GM04504 (cell line): ENCODE results near the gene EPHB1.

ENCODE experiments used
- DNase-seq: peaks from one replicate; pipeline ENCODE4 v3.0.0-alpha.2; 2012; ENCODE audit warnings: low read depth

EPHB1 gene

GRCh38 chr3:134883697-134884385 is 88.8 kb downstream of the EPHB1 start:
- no peak for DNase-seq

DNA sequence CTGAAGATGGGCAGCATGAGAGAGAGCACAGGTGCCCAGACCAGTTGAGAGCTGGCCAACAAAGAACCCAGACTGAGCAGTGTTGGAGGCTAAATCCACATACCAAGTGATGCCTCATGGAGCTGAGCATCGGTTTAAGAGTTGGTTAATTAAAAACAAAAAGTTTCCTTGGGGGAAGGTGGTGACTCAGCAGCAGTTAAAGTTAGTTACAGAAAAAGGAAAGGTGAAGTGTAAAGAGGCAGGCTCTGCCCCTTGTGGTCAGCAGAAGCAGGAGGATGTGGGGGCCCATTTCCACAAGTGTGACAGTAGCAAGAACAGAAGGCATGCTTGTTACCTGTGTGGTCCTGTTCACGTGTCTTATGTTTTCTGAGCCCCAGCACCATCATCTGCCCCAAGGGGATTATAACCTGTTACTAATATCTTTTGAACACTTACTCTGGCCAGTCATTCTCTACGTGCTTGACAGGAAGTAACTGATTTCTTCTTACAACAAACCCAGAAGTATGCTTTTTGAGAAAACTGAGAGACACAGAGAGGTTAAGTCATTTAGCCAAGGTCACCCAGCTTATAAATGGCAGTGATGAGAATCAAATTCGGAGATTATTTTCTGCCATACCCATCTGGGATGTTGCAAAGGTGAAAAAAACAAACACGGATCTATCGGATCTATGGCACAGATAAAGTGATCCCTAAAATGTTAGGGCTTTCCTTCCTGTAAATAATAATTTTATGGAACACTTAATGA is 91.0 kb downstream of the EPHB1 start:
- DNase-seq: peak; percentile 17

DNA sequence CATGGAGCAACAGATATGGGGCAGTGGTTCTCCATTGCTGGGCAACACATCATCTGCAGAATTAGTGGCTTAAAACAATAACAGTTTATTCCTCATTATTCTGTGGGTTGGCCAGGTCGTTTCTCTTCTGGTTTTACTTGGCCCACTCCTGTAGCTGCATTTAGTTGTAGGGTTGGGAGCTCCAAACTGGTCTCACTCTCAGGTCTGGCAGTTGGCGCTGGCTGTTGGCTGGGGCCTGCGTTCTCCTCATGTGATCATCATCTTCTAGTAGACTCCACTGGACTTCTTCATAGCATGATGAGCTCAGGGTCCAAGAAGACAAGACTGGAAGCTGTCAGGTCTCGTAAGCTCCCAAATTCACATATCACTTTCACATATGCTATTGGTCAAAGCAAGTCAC is 91.9 kb downstream of the EPHB1 start:
- DNase-seq: no peak

- no peak for DNase-seq
These were observed 92.5 kb downstream of the EPHB1 start for GRCh38 chr3:134887536-134887935.

DNA sequence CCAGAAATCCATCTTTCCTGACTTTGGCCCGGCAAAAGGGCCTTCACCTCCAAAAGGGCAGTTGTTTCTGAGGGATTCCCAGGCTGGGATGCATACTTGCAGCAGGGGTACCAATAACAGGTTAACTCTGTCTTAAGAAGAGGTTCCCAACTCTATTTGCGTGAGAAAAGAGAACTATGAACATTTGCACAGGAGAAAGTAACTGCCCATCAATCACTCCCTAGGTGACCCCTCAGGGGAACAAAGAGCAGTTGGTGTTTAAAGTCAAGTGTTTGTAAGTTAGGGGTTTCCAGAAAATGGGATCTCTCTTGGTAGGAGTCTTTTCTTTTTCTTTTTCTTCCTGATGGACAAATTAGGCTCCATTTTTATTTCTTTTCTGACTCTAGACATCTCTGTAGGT is 97.3 kb downstream of the EPHB1 start:
- no peak for DNase-seq

- no peak for DNase-seq
These were observed 97.7 kb downstream of the EPHB1 start for GRCh38 chr3:134892761-134893160.

DNA sequence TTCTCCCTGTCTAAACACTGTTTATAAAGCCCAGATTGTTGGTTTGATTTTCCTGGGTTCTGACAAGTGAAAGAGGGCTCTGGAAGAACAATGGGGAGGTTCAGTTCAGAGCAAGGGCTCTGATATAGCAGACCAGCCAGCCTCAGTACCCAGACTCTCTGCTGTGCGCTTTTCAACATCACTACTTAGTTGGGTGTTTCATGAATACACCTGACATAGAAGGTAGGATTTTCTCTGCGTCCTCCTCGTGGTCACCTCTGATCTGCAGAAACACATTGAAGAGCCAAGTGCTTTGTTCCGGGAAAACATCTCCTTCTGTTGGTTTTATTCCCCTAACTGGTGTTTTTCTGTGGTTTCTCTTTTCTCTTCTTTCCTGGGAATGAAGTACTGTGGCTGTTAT is 99.5 kb downstream of the EPHB1 start:
- no peak for DNase-seq

DNA sequence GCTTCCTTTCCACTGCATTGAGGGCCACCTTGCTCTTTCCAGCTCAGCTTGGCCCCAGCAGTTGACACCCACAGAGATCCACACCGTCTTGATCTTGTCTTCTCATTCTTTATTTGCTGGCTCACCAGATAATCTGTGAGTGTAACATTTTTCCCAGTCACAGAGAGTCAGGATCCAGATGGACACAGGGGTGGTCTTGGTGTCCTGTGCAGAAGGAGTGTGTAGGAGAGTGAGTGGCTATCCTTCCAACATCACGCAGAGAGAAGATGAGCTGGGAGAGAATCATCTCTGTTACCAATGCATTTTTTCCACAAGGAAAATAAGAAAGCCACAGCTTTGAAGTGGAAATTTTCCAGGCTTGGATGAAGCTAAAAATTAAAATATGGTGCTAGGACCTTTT is 100.1 kb downstream of the EPHB1 start:
- no peak for DNase-seq

DNA sequence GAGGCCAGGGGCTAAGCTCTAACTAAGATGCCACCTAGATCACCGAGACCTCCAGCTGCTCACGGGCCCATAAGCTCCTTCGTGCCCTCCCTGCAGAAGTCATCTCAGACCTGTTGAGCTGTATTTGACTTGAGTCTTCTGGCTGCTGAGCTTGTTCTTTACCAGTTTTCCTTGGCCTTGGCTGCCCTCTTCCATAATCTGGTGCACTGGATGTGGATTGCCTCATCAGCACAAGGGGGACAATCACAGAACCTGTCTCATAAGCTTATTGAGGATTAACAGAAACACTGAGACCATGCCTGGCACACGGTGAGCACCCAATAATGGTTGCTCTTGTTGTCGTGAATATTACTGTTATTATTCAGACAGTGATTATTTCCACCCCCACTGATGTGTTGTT is 101.1 kb downstream of the EPHB1 start:
- DNase-seq: no peak

- DNase-seq: no peak
These were observed 101.6 kb downstream of the EPHB1 start for GRCh38 chr3:134896696-134897095.

GRCh38 chr3:134897391-134898141 is 102.5 kb downstream of the EPHB1 start:
- DNase-seq: no peak

GRCh38 chr3:134898181-134898754 is 103.2 kb downstream of the EPHB1 start:
- DNase-seq: no peak

GRCh38 chr3:134899786-134900185 is 104.7 kb downstream of the EPHB1 start:
- no peak for DNase-seq

GRCh38 chr3:134900482-134900881 is 105.4 kb downstream of the EPHB1 start:
- DNase-seq: no peak

DNA sequence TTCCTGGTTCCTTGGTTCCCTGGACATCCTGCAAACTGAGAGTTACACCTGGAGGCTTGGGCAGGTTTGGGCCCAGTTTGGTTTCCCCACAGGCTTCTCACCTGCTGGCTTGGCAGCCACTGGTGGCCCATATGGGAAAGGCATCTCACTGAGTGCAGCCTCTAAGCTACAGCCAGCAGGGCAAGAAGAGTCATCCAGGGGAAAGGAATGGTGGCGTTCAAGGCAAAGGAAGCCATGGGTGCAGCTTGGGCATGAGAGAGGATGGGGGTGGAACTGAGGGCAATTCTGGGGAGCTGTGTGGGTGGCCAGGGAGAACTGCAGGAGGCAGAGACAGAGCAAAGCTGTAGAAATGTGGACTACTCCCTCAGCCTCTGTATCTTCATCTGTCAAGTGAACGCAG is 106.4 kb downstream of the EPHB1 start:
- no peak for DNase-seq

- DNase-seq: no peak
These were observed 108.8 kb downstream of the EPHB1 start for GRCh38 chr3:134903837-134904236.

GRCh38 chr3:134904241-134904771 is 109.2 kb downstream of the EPHB1 start:
- DNase-seq: no peak

DNA sequence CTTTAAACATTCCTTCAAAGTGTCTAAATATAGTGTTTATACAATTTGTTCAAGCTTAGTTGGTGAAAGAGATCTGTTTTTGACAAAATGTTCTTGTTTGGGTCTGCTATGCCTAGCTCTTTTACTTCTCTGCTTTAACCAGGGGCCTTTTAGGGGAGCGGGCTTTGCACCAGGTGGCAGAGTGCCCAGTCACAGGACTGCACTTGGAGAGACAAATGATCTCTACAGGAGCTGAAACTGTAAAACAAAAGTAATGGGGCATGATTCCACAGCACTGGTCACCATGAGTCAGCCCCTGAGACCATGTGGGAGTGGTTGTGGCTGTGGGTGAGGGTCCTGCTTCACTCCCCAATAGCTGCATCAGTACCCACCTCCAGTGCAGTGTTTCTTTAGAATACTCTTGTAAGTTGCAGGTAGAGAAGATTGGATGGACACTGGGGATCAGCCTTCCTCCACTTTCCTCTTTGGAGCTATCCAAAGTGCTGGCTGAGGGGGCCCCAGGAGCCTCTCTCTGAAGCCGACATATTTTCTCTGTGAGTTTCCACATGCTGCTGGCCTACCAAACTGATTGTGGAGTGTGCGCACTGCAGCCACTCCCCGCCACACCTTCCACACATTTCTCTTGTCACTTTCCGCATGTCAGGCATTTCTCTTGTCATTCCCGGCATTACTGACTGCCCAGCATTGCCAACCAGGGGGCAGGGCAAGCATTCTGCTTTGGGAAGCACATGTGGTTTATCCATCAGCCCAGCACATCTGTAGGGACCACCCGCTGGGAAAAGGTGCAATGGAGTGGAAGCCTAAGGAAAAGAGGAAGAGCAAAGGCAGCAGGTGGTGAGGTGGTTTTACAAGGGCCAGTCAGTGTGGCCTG is 110.0 kb downstream of the EPHB1 start:
- DNase-seq: no peak

GRCh38 chr3:134905647-134905935 is 110.5 kb downstream of the EPHB1 start:
- DNase-seq: no peak

DNA sequence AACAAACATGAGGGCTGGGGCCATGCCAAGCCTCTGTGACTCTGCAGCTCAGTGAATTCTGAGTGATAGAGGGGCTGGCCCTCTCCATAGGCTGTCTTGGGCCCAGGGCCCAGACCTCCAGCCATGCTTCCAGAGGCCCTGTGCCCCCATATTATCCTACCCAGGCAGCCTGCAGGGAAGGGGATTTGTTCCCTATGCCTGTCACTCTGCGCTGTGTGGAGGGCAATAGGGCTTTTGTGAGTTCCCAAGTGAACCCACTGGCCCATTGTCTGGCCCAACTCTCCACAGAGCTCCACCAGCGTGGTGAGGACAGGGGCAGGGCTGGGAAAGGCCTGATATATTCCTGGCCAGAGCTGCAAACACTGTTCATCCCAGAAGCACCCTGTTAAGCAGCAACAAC is 113.2 kb downstream of the EPHB1 start:
- DNase-seq: no peak

DNA sequence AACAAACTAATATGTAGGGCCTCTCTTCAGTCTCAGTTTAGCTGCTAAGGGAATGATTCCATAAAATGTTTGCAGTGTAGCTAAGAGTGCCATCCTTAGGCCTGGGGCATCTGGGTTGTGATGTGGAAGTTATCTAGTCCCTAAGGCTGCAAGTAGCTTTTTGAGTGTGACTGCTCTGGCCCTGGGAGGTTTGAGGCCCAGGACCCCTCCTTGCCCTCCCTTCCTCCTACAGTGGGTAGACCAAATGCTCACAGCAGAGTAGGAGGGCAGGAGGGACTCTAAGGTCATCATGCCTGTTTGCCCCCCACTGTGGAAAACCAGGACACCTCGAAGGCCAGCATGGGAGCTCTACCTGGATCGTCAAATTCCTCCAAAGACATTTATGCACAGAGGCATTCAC is 115.0 kb downstream of the EPHB1 start:
- no peak for DNase-seq
